ENCODE measurements around the gene CBLN3.

The CBLN3 gene

DNA sequence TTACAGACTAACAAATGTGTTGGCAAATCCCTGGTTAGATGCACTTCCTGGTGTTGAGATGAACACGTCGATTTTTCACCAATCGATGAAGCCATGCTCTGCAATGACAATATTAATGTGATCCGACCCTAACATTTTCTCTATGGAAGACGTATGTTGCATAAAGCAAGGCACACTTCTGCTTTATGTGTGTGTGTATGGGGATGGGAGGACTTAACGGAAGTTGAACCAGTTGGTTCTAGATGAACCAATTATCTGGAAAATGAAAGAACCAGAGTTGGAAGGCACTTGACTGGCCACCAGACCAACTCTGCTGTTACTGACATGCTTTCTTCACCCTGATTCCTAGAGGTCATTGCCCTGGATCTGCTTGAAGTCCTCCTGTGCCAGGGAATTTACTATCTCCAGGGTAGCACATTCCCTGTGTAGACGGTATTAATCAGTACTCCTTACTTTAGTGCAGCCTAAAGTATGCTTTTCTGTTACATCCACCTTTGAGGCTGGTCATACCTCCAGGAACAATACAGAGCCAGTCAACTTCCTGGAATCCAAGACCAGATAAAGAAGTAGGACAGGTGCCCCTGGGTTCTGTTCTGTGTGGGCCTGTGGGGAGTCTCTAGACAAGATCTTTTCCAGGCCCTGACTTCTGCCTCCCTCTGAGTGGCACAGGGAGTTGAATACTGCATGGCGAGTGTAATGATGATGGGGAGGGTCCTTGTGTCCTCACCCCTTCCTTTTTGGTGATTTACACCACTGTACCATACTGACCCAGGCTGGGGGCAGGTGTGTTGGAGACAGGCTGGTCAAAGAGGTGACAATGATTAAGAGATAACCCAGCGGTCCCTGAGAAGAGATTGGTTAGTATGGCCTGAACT is 9.0 kb upstream of the CBLN3 start:
- FAIRE-seq: no peak

DNA sequence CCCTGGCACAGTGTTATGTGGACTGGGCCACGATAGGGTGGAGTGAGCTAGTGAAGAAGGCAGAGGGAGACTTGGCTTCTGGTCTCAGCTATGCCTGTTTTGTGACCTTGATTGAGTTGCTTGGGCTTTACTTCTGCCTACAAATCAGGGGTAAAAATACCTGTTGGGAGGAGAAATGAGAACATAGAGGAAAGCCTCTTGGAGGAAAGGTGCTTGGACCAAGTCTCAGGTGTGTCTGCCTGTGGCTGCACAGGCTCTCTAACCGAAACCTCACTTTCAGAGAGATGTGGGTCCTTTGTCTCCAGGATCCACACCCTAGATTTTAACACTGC is 8.2 kb upstream of the CBLN3 start:
- no peak for FAIRE-seq

DNA sequence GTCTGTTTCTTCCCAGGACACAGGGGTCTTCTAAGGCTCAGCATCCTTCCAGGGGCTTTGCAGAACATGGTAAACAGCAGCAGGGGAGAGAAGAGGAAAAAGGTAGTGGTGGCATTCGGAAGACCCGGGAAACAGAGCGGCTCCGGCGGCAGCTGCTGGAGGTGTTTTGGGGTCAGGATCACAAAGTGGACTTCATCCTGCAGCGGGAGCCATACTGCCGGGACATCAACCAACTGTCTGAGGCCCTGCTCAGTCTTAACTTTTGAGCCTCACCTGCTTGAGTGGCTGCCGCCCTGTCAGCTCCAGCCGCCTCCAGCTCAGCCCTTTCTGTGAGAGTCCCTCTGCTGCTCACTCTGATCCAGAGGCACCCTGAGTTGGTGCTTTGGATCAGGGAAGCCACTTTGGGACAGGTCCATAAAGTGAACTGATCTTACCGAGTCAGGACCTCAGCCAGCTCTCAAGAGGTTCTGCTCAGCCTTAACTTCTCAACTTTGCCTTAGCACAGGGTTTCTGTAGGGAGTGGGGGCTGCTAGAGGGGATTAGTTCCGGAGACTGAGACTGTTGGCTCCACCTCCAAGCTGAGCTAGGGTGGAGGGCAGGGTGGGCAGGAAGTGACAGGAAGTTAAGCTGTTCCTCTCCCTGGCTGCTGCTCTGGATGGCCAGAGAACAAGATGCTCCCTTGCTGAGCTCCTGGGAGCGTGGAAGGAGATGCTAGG is 7.7 kb upstream of the CBLN3 start:
- FAIRE-seq: no peak

- FAIRE-seq: no peak
These were observed 7.0 kb upstream of the CBLN3 start for GRCh38 chr14:24436355-24437019.

GRCh38 chr14:24435998-24436354 is 6.5 kb upstream of the CBLN3 start:
- FAIRE-seq: no peak

DNA sequence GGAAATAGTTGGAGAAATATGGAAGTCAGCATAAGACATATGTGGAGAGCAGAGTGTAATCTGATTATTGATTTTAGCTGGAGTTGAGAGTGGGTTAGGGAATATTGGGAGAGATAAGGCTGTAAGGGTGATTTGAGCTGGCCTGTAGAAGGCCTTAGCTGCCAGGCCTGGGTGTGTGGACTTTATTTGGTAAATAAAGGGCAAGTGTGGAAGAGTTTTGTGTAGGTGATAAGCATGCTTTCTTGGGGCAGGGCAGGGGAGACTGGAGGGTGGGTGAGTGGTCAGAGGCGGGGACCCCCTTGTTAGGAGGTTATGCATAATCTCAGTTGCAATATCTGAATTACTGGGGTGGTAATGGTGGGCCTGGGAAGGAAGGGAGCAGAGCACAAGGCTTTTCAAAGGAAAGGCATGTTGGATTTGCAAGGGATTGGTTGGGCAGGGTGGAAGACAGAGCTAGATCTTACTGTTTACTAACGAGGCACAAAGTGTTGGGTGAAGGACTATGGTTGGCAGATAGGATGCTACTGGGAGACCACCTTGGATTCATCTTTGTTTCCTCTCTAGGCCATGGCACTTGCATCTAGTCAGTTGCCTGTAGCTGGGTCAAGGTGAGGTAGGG is 5.8 kb upstream of the CBLN3 start:
- FAIRE-seq: no peak

DNA sequence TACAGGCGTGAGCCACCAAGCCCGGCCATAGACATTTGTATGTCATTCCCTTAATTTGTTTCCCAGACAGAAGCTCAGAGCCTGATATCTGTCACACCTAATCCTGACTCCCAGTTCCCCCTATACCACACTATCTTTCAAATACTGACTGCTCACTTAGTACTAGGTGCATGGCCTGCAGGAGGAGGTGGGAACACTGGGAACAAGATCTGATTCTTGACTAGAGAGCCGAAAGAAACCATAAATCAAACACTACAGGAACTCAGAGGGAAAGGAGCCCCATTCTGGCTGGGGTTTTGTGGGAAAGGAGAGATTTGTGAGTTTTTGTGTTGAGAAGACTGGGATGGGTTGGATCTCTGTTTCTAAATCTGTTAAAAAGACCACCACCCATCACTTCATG is 5.2 kb upstream of the CBLN3 start:
- FAIRE-seq: no peak

GRCh38 chr14:24434036-24434435 is 4.6 kb upstream of the CBLN3 start:
- FAIRE-seq: no peak

GRCh38 chr14:24432259-24433131 is 3.0 kb upstream of the CBLN3 start:
- FAIRE-seq: no peak

- FAIRE-seq: no peak
These were observed 2.2 kb upstream of the CBLN3 start for GRCh38 chr14:24431569-24432258.

- no peak for FAIRE-seq
These were observed 1.5 kb upstream of the CBLN3 start for GRCh38 chr14:24430682-24431568.

GRCh38 chr14:24430143-24430681 is 744 bp upstream of the CBLN3 start:
- no peak for FAIRE-seq

DNA sequence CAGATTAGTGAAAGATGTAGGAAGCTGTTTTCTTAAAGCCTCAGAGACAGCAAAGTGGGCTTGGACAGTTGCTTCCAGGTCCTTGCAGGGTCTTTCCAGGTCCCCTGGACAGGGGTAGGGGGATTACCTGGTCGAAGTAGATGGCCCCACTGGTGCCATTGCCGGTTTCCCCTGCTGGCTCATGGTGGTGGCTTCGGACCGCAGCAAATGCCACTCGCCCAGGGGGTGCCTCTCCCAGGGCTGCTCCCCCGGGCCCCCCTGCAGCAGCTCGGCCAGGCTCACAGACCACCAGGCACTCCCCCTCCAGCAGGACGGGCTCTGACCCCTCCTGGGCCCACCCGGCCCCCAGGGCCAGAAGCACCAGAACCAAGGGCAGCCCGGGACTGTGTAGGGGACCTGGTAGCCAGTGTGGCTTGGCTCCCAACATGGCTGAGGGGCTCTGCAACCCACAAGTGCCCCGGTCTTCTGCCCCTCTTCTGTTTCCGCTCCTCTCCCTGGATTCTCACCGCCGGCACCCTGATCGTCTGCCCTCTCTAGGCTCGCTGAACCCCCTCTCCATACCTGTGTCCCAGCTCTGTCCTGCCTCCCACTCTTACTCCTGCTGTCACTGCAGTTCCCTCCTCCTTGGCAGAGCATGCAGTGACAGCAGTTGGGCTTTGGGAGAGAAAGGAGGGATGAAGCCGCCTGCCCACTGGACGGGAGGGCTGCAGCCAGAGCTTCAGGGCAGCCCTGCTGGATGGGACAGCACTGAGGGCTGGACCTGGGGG is 657 bp downstream of the CBLN3 start:
- no peak for FAIRE-seq

GRCh38 chr14:24427537-24428508 is 1.6 kb downstream of the CBLN3 start:
- no peak for FAIRE-seq

DNA sequence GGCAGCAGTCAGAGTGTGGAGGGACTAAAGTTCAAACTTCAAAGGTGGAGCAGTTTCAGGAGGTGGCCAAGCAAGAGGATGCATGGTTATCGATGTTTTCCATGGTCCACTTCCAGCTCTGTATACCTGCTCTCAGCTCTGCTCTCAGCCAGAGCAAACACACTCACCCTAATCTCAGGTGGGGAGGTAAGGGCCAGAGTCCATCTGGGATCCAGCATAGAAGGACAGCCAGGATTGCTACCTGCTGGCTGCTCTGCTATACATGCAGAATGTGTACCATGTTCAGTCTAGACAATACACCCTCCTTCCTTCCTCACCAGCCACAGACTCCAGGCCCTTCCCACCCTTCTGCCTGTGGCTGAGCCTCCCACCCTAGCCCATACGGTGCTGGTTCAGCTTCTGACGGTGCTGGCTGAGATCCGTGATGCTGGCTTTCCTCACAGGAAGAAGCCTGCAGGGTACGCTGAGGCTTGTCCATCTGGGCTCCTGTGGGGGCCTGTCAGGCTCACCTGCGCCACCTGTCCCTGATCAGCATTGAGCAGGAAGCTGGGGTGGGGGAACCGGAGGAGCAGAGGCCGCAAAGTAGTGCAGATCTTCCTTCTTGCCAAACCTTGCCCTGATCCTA is 2.4 kb downstream of the CBLN3 start:
- no peak for FAIRE-seq

GRCh38 chr14:24426150-24426911 is 3.1 kb downstream of the CBLN3 start:
- no peak for FAIRE-seq

GRCh38 chr14:24425704-24426103 is 3.8 kb downstream of the CBLN3 start:
- no peak for FAIRE-seq
